PC-3 (cell line): ENCODE data around the gene NGF. TPM values are rescaled to one million over a fixed set of nuclear protein-coding genes. Genes with fewer than 3 reads are reported as not detected.
A peak's percentile ranks its signal among the peaks of the same experiment; 100 is the strongest.
"Not testable (repeated sequence)": the region's sequence is repeated elsewhere in the genome, so short reads cannot be mapped to it uniquely, and the experiment has no call there.

Experiments
- ATAC-seq: fragments of 200-7000 bp; cut with Tn5 transposase; 2 replicates; pipeline ENCODE4 v1.9.1; 2020; ENCODE audit warnings: mild to moderate bottlenecking, moderate library complexity
- Bru-seq: library from RNA; stranded (reverse); fragments of 400-500 nt; gene quantifications from one replicate; lab custom pipeline; 2021; lab: Mats Ljungman, UMichigan
- BruChase-seq, 2 experiments: library from RNA; stranded (reverse); fragments of 400-500 nt; gene quantifications; one replicate each; lab custom pipeline; 2021; lab: Mats Ljungman, UMichigan
- BruUV-seq: library from RNA; stranded (reverse); fragments of 400-500 nt; replicated peaks from 2 replicates; lab custom pipeline; 2021; lab: Mats Ljungman, UMichigan
- CTCF ChIA-PET: fragments of 300-600 bp; sonication (Branson Sonifier 250); formaldehyde crosslinking; loops from one replicate; lab custom pipeline; 2022; ENCODE audit warnings: antibody characterized with exemption; lab: Charles Lee
- POLR2A ChIA-PET: fragments of 300-600 bp; sonication (Branson Sonifier 250); formaldehyde crosslinking; loops from one replicate; lab custom pipeline; 2022; ENCODE audit warnings: antibody characterized with exemption; ENCODE audit not compliant: unreplicated experiment; lab: Charles Lee
- DNase-seq: peaks from one replicate; pipeline ENCODE4 v3.0.0-alpha.2; 2015
- H2AFZ ChIP-seq: fragments of 300-600 bp; sonication (generic); 2 replicates; pipeline ENCODE4 v1.6.0; 2016; ENCODE audit warnings: antibody characterized with exemption, low read length
- H3F3A ChIP-seq: fragments of 300-600 bp; sonication (generic); one replicate; pipeline ENCODE4 v1.6.0; 2017; ENCODE audit warnings: antibody characterized with exemption, low read length, control low read depth, mild to moderate bottlenecking; ENCODE audit not compliant: unreplicated experiment
- H3K27ac ChIP-seq: fragments of 300-600 bp; sonication (generic); 2 replicates; pipeline ENCODE4 v1.5.1; 2016; ENCODE audit warnings: mild to moderate bottlenecking, low read length
- H3K27me3 ChIP-seq: fragments of 300-600 bp; sonication (generic); 2 replicates; pipeline ENCODE4 v1.6.1; 2016; ENCODE audit warnings: low read length, mixed read lengths
- H3K36me3 ChIP-seq: fragments of 300-600 bp; sonication (generic); 2 replicates; pipeline ENCODE4 v1.6.1; 2016; ENCODE audit warnings: low read depth, mixed run types, low read length, mixed read lengths
- H3K4me1 ChIP-seq: fragments of 300-600 bp; sonication (generic); 2 replicates; pipeline ENCODE4 v1.5.1; 2016; ENCODE audit warnings: low read length; ENCODE audit not compliant: insufficient read depth
- H3K4me2 ChIP-seq: fragments of 300-600 bp; sonication (generic); 2 replicates; pipeline ENCODE4 v1.6.0; 2016; ENCODE audit warnings: low read length
- H3K4me3 ChIP-seq: fragments of 300-600 bp; sonication (generic); 2 replicates; pipeline ENCODE4 v1.5.1; 2016; ENCODE audit warnings: mild to moderate bottlenecking, low read length, mixed read lengths
- H3K79me2 ChIP-seq: fragments of 300-600 bp; sonication (generic); 2 replicates; pipeline ENCODE4 v1.6.1; 2017; ENCODE audit warnings: low read length, mixed read lengths
- H3K9ac ChIP-seq: fragments of 300-600 bp; sonication (generic); 2 replicates; pipeline ENCODE4 v1.6.0; 2016; ENCODE audit warnings: mild to moderate bottlenecking, low read length
- H3K9me2 ChIP-seq: fragments of 300-600 bp; sonication (generic); replicated peaks from 2 replicates; pipeline ENCODE4 v1.6.1; 2016; ENCODE audit warnings: mixed run types, low read length, mixed read lengths
- H3K9me3 ChIP-seq: fragments of 300-600 bp; sonication (generic); 2 replicates; pipeline ENCODE4 v1.6.1; 2016; ENCODE audit warnings: low read length, mixed read lengths
- H4K20me1 ChIP-seq: fragments of 300-600 bp; sonication (generic); 2 replicates; pipeline ENCODE4 v1.6.1; 2016; ENCODE audit warnings: low read length, mixed read lengths
- EZH2 ChIP-seq: fragments of 300-600 bp; sonication (generic); IDR thresholded peaks from one replicate; pipeline ENCODE4 v1.6.1; 2017; ENCODE audit warnings: antibody characterized with exemption, mild to moderate bottlenecking, low read length; ENCODE audit not compliant: unreplicated experiment
- EZH2phosphoT487 ChIP-seq: fragments of 300-600 bp; sonication (generic); IDR thresholded peaks from 2 replicates; pipeline ENCODE4 v1.6.1; 2018; ENCODE audit warnings: mild to moderate bottlenecking, antibody characterized with exemption, low read length, borderline replicate concordance
- intact Hi-C: fragments of 100-400 bp; cut with micrococcal nuclease; formaldehyde crosslinking; loops from 2 replicates; pipeline ENCODE4 v1.9.0; 2023
- long read RNA-seq: library from polyadenylated mRNA; unstranded; transcript quantifications from one replicate; pipeline ENCODE4 v2.0.0, GENCODE V29; 2021; ENCODE audit not compliant: unreplicated experiment
- total RNA-seq: library from RNA; depleted of rRNA; stranded (reverse); fragments of >200 nt; gene quantifications from 2 replicates; pipeline ENCODE4 v1.2.3, GENCODE V29; 2014; rRNA removed
- TF ChIP-seq, protein P1 (sequence below): fragments of 300-600 bp; sonication (generic); conservative IDR thresholded peaks from 2 replicates; pipeline ENCODE4 v1.5.1; 2017; ENCODE audit warnings: antibody characterized with exemption, low read depth, mild to moderate bottlenecking, low read length

NGF gene
- total RNA-seq (0.86 and 2.4 TPM in 2 replicates), Bru-seq, nascent RNA (percentile 55 among the genes with signal in this experiment), BruChase-seq, experiment 1, labeled RNA remaining after a 6-hour chase (percentile 44 among the genes with signal in this experiment), BruChase-seq, experiment 2, labeled RNA remaining after a 2-hour chase (percentile 47 among the genes with signal in this experiment)
- long read RNA-seq, partial matches to known transcripts = 0 of 2 reads
- long read RNA-seq, other reads (novel, unspliced or antisense) = 1 of 2 reads

DNA sequence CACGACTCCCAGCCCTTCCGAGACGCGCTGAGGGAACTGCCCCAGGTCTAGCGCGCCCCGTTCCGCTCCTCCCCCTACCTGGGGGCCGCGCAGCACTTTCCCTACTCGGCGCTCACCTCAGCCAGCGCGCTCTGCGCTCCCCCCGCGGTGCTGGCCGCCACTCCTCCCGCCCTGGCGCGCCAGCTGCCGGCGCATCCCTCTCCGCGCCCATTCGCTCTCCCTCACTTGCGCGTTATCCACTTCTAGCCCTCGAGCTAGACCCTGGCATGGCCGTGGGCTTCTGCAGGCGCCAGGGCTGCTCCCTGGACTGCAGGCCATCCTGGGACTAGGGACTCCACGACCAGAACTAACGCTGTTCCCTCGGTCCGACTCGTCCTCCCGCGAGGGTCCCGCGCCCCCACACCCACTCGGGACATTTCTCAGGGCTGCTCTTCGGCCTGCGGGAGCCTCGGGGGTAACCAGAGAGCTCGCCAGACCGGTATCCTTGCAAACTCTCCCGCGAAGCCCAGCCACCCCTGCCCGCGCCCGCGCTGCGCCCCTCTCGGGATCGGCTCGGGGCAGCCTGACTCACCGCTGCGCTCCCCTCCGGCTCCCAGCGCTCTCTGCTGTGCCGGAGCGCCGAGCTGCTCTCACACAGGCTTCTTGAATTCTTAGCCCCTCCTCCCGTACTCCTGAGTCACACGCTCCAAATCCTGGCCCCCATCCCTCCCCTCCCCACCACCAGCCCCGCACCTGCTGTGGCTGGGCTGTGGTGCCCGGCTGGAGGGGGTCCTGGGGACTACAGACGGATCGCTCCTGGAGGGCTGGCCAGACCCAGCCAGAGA, at the start of gene NGF:
TSS of gene NGF (minus strand) at position 617 of the 824 bp plus-strand sequence. CDS start 51,454 bp downstream, outside the sequence.
- peak within 1 kb of the TSS; percentile 68 for H3K9ac ChIP-seq
- H2AFZ ChIP-seq = peak within 1 kb of the TSS; percentile 99
- peak within 1 kb of the TSS; percentile 99 for H3K4me3 ChIP-seq
- peak within 1 kb of the TSS; percentile 100 for H3K4me2 ChIP-seq
- H3K79me2 ChIP-seq = no peaks in the 10 kb centered on the region
- BruUV-seq = no TSS peak
- H3K9me3 ChIP-seq = no peaks in the 10 kb centered on the region
- POLR2A ChIA-PET = interaction anchor here (0.5 to 0.7 kb wide), 3 partner anchors 32 to 207 kb away, joined by 3 read pairs; no protein-coding TSS in a partner anchor
- H3K27me3 ChIP-seq = no peaks in the 10 kb centered on the region
- ATAC-seq (peak; percentile 88), DNase-seq (peak; percentile 67)
- no peak for TF ChIP-seq EZH2
- TF ChIP-seq, protein P1, sequence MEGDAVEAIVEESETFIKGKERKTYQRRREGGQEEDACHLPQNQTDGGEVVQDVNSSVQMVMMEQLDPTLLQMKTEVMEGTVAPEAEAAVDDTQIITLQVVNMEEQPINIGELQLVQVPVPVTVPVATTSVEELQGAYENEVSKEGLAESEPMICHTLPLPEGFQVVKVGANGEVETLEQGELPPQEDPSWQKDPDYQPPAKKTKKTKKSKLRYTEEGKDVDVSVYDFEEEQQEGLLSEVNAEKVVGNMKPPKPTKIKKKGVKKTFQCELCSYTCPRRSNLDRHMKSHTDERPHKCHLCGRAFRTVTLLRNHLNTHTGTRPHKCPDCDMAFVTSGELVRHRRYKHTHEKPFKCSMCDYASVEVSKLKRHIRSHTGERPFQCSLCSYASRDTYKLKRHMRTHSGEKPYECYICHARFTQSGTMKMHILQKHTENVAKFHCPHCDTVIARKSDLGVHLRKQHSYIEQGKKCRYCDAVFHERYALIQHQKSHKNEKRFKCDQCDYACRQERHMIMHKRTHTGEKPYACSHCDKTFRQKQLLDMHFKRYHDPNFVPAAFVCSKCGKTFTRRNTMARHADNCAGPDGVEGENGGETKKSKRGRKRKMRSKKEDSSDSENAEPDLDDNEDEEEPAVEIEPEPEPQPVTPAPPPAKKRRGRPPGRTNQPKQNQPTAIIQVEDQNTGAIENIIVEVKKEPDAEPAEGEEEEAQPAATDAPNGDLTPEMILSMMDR = no peak
- TF ChIP-seq EZH2phosphoT487 = no peak
- no peaks in the 10 kb centered on the region for H3F3A ChIP-seq
- CTCF ChIA-PET = interaction anchor here (0.6 kb wide), 3 partner anchors 13 to 205 kb away, joined by 4 to 10 read pairs (median 6); no protein-coding TSS in a partner anchor
- peaks cover 8% of the 10 kb centered on the region; the same call in 1 of the 2 replicates for H3K4me1 ChIP-seq
- no peak within 1 kb of the TSS for H3K27ac ChIP-seq
- H3K36me3 ChIP-seq = no peaks in the 10 kb centered on the region
- intact Hi-C loops = no loop called here
- H3K9me2 ChIP-seq = no peaks in the 10 kb centered on the region
- H4K20me1 ChIP-seq = no peaks in the 10 kb centered on the region

DNA sequence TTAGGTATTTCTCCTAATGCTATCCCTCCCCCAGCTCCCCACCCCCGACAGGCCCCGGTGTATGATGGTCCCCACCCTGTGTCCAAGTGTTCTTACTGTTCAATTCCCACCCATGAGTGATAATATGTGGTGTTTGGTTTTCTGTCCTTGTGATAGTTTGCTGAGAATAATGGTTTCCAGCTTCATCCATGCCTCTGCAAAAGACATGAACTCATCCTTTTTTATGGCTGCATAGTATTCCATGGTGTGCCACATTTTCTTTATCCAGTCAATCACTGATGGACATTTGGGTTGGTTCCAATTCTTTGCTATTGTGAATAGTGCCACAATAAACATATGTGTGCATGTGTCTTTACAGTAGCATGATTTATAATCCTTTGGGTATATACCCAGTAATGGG, 45.4 kb upstream of the NGF start:
- H3K9me3 ChIP-seq, H3K27me3 ChIP-seq, intact Hi-C loops, H4K20me1 ChIP-seq, H3K36me3 ChIP-seq, H3K4me1 ChIP-seq, H3K9me2 ChIP-seq, H3K4me3 ChIP-seq, H3K79me2 ChIP-seq, POLR2A ChIA-PET, BruUV-seq, CTCF ChIA-PET, H2AFZ ChIP-seq, H3K9ac ChIP-seq, H3K27ac ChIP-seq, H3F3A ChIP-seq, DNase-seq, H3K4me2 ChIP-seq, ATAC-seq: not testable (repeated sequence)

DNA sequence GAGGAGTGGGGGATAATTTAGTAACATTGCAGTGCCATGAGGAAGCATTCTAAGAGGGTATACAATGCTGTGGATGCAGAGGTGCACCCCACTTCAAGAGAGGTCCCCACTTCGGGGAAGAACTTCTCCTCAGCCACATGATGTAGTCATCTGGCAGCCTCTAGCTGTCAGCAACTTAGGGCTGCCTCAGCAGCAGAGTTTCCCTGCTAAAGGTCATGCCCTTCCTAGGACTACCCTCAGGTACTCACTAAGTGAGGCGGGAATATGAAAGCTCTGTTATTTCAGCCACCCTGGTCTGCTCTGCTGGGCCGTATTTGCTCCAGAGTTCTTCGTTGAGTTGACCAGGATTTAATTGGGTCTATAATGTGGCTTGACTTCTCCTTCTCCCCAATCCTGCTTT, 41.9 kb upstream of the NGF start:
- no peak overlapping the region for H3K4me2 ChIP-seq
- H2AFZ ChIP-seq = no peak overlapping the region
- H3F3A ChIP-seq = peaks cover 6% of the 10 kb centered on the region
- H3K9ac ChIP-seq = no peak overlapping the region
- BruUV-seq = no TSS peak
- H3K79me2 ChIP-seq = no peaks in the 10 kb centered on the region
- H3K9me3 ChIP-seq = no peaks in the 10 kb centered on the region
- H3K4me1 ChIP-seq = peaks cover 19% of the 10 kb centered on the region
- no peak for DNase-seq
- ChIA-PET POLR2A (no interaction called here), CTCF (no interaction called here)
- no peak overlapping the region for H3K4me3 ChIP-seq
- no peaks in the 10 kb centered on the region for H4K20me1 ChIP-seq
- no peaks in the 10 kb centered on the region for H3K9me2 ChIP-seq
- no peaks in the 10 kb centered on the region for H3K36me3 ChIP-seq
- no peak overlapping the region for H3K27ac ChIP-seq
- H3K27me3 ChIP-seq = no peaks in the 10 kb centered on the region
- ATAC-seq = no peak
- TF ChIP-seq EZH2 (no peak), EZH2phosphoT487 (no peak)
- TF ChIP-seq, protein P1 = no peak
- intact Hi-C loops = no loop called here
